ENCODE results near the gene MACROD2.

- TF ChIP-seq CTCF (IDR thresholded peaks at IDR 0.05; ENCODE audit: low read depth, low read length, missing input control) = no peak
- TF ChIP-seq YY1 (IDR thresholded peaks at IDR 0.05) = no peak
- no peak for TF ChIP-seq RAD21 (IDR thresholded peaks at IDR 0.05)
- TF ChIP-seq, protein P1, sequence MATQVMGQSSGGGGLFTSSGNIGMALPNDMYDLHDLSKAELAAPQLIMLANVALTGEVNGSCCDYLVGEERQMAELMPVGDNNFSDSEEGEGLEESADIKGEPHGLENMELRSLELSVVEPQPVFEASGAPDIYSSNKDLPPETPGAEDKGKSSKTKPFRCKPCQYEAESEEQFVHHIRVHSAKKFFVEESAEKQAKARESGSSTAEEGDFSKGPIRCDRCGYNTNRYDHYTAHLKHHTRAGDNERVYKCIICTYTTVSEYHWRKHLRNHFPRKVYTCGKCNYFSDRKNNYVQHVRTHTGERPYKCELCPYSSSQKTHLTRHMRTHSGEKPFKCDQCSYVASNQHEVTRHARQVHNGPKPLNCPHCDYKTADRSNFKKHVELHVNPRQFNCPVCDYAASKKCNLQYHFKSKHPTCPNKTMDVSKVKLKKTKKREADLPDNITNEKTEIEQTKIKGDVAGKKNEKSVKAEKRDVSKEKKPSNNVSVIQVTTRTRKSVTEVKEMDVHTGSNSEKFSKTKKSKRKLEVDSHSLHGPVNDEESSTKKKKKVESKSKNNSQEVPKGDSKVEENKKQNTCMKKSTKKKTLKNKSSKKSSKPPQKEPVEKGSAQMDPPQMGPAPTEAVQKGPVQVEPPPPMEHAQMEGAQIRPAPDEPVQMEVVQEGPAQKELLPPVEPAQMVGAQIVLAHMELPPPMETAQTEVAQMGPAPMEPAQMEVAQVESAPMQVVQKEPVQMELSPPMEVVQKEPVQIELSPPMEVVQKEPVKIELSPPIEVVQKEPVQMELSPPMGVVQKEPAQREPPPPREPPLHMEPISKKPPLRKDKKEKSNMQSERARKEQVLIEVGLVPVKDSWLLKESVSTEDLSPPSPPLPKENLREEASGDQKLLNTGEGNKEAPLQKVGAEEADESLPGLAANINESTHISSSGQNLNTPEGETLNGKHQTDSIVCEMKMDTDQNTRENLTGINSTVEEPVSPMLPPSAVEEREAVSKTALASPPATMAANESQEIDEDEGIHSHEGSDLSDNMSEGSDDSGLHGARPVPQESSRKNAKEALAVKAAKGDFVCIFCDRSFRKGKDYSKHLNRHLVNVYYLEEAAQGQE (IDR thresholded peaks at IDR 0.05) = no peak
- no peak for TF ChIP-seq TAF1 (conservative IDR thresholded peaks at IDR 0.05)
- TF ChIP-seq EGR1 (IDR thresholded peaks at IDR 0.05; ENCODE audit: low read depth in 2 of 2) = no peak
- TF ChIP-seq NR2F2 (IDR thresholded peaks at IDR 0.05) = no peak
- no peak for TF ChIP-seq JUND (IDR thresholded peaks at IDR 0.05)
- no peak for TF ChIP-seq GABPA (IDR thresholded peaks at IDR 0.05 in 1 of 2, conservative IDR thresholded peaks at IDR 0.05 in 1 of 2)
- no peak for TF ChIP-seq FOXA1 (IDR thresholded peaks at IDR 0.05)
- no peak for TF ChIP-seq ATF3 (IDR thresholded peaks at IDR 0.05)
- TF ChIP-seq, protein P2, sequence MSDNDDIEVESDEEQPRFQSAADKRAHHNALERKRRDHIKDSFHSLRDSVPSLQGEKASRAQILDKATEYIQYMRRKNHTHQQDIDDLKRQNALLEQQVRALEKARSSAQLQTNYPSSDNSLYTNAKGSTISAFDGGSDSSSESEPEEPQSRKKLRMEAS (IDR thresholded peaks at IDR 0.05) = no peak
- TF ChIP-seq SP1 (IDR thresholded peaks at IDR 0.05) = no peak
- TF ChIP-seq RXRA (IDR thresholded peaks at IDR 0.05) = no peak
Measured at GRCh38 chr20:14765370-14765701, 770.0 kb downstream of the MACROD2 start.

Data from liver (tissue), 3 donors.